K562 (cell line): ENCODE data around the gene PPP1R12C. TPM values are rescaled to one million over a fixed set of nuclear protein-coding genes. Genes with fewer than 3 reads are reported as not detected.

Experiments
- CBFA2T2 ChIP-seq: fragments of 450-650 bp; conservative IDR thresholded peaks from 2 replicates; pipeline ENCODE4 v1.6.1; 2017; ENCODE audit warnings: mild to moderate bottlenecking
- CC2D1A ChIP-seq: fragments of 450-650 bp; IDR thresholded peaks from 2 replicates; pipeline ENCODE4 v1.6.1; 2017; ENCODE audit warnings: mild to moderate bottlenecking
- RAD21 ChIP-seq, 2 experiments: fragments of 250-450 bp in 1 of 2; fragments of 450-650 bp in 1 of 2; sonication (Bioruptor Pico) in 1 of 2; formaldehyde crosslinking in 1 of 2; IDR thresholded peaks in 1 of 2; conservative IDR thresholded peaks in 1 of 2; 2 replicates each; pipeline versions ENCODE4 v1.4.0 to v1.8.0; 2020 to 2022; ENCODE audit warnings: mild to moderate bottlenecking in 2 of 2, moderate library complexity in 1 of 2
- SMC3 ChIP-seq: conservative IDR thresholded peaks from 2 replicates; pipeline ENCODE4 v1.6.1; 2011; ENCODE audit warnings: low read depth, low read length, improper control_type of control experiment; ENCODE audit not compliant: insufficient read depth
- XRCC3 ChIP-seq: fragments of 450-650 bp; IDR thresholded peaks from 2 replicates; pipeline ENCODE4 v1.6.1; 2017; ENCODE audit warnings: mild to moderate bottlenecking, moderate library complexity
- ZNF695 ChIP-seq: fragments of 450-650 bp; formaldehyde crosslinking; IDR thresholded peaks from 2 replicates; pipeline ENCODE4 v1.4.0; 2020; ENCODE audit warnings: mild to moderate bottlenecking, moderate library complexity
- polyA plus RNA-seq, 8 experiments: library from polyadenylated mRNA; depleted of rRNA in 4 of 8; stranded (reverse) in 5 of 8; unstranded in 3 of 8; fragments of >200 nt; fragmentation: Nextera tagmentation in 2 of 8; fragmentation: Illumina TruSeq in 1 of 8; extraction: Ambion mirVana in 2 of 8; extraction: Trizol in 1 of 8; gene quantifications; 2 replicates each; pipeline versions ENCODE4 v1.2.1 to v1.2.3, GENCODE V29; 2011 to 2014; ENCODE audit warnings: inconsistent platforms in 1 of 8, missing spikeins in 1 of 8
- total RNA-seq, 7 experiments: library from RNA; depleted of rRNA in 6 of 7; stranded (reverse); fragments of >200 nt in 6 of 7; fragmentation: Illumina TruSeq in 2 of 7; extraction: Trizol in 2 of 7; gene quantifications; 2 replicates each; pipeline versions ENCODE4 v1.2.1 to v1.2.3, GENCODE V29; 2011 to 2021; ENCODE audit warnings: low replicate concordance in 1 of 7
- TF ChIP-seq, protein P1 (sequence below): sonication (generic); formaldehyde crosslinking; IDR thresholded peaks from 2 replicates; pipeline ENCODE4 v1.8.0; 2022; ENCODE audit warnings: mild to moderate bottlenecking, missing genetic modification reagents
- TF ChIP-seq, protein P2 (sequence below): fragments of 250-450 bp; sonication (Bioruptor Pico); IDR thresholded peaks from 2 replicates; pipeline ENCODE4 v1.5.1; 2021; ENCODE audit warnings: mild to moderate bottlenecking
- TF ChIP-seq, protein P3 (sequence below): fragments of 450-650 bp; IDR thresholded peaks from 2 replicates; pipeline ENCODE4 v1.6.1; 2016; ENCODE audit warnings: low read depth
- TF ChIP-seq, protein P4 (sequence below), 2 experiments: IDR thresholded peaks; 2 replicates each; pipeline ENCODE4 v1.6.1; 2011; ENCODE audit warnings: borderline replicate concordance in 1 of 2, control low read depth in 1 of 2, low read depth in 1 of 2, low read length in 1 of 2, mild to moderate bottlenecking in 1 of 2, mixed read lengths in 1 of 2, moderate library complexity in 1 of 2; ENCODE audit not compliant: insufficient read depth in 1 of 2, insufficient read length in 1 of 2, poor library complexity in 1 of 2, severe bottlenecking in 1 of 2; ENCODE audit errors: extremely low read depth in 1 of 2
- TF ChIP-seq, protein P5 (sequence below): sonication (generic); formaldehyde crosslinking; IDR thresholded peaks from 2 replicates; pipeline ENCODE4 v1.8.0; 2022; ENCODE audit warnings: mild to moderate bottlenecking, missing genetic modification reagents

PPP1R12C gene
- total and polyA plus RNA-seq, 9 of the 15 experiments (the other 6 are each of a cell fraction or from before 2014, with no cell fraction given) = 1.8 to 136 (median 33.7) TPM

- TF ChIP-seq, protein P1, sequence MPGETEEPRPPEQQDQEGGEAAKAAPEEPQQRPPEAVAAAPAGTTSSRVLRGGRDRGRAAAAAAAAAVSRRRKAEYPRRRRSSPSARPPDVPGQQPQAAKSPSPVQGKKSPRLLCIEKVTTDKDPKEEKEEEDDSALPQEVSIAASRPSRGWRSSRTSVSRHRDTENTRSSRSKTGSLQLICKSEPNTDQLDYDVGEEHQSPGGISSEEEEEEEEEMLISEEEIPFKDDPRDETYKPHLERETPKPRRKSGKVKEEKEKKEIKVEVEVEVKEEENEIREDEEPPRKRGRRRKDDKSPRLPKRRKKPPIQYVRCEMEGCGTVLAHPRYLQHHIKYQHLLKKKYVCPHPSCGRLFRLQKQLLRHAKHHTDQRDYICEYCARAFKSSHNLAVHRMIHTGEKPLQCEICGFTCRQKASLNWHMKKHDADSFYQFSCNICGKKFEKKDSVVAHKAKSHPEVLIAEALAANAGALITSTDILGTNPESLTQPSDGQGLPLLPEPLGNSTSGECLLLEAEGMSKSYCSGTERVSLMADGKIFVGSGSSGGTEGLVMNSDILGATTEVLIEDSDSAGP (CRISPR knock-in tag) = peak; percentile 99
- peak; percentile 43 for TF ChIP-seq SMC3
- TF ChIP-seq CC2D1A = 0 out of 2 replicates have a peak, but pooled peaks have one; percentile 56
- no peak for TF ChIP-seq XRCC3
- TF ChIP-seq RAD21 (CRISPR knock-in tag; conservative IDR thresholded peaks at IDR 0.05 in 1 of 2, IDR thresholded peaks at IDR 0.05 in 1 of 2) = peak; percentile 43 to 53
- TF ChIP-seq, protein P2, sequence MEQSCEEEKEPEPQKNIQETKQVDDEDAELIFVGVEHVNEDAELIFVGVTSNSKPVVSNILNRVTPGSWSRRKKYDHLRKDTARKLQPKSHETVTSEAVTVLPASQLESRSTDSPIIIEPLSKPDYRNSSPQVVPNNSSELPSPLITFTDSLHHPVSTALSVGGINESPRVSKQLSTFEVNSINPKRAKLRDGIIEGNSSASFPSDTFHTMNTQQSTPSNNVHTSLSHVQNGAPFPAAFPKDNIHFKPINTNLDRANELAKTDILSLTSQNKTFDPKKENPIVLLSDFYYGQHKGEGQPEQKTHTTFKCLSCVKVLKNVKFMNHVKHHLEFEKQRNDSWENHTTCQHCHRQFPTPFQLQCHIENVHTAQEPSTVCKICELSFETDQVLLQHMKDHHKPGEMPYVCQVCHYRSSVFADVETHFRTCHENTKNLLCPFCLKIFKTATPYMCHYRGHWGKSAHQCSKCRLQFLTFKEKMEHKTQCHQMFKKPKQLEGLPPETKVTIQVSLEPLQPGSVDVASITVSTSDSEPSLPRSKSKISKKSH (CRISPR knock-in tag) = no peak
- TF ChIP-seq, protein P3, sequence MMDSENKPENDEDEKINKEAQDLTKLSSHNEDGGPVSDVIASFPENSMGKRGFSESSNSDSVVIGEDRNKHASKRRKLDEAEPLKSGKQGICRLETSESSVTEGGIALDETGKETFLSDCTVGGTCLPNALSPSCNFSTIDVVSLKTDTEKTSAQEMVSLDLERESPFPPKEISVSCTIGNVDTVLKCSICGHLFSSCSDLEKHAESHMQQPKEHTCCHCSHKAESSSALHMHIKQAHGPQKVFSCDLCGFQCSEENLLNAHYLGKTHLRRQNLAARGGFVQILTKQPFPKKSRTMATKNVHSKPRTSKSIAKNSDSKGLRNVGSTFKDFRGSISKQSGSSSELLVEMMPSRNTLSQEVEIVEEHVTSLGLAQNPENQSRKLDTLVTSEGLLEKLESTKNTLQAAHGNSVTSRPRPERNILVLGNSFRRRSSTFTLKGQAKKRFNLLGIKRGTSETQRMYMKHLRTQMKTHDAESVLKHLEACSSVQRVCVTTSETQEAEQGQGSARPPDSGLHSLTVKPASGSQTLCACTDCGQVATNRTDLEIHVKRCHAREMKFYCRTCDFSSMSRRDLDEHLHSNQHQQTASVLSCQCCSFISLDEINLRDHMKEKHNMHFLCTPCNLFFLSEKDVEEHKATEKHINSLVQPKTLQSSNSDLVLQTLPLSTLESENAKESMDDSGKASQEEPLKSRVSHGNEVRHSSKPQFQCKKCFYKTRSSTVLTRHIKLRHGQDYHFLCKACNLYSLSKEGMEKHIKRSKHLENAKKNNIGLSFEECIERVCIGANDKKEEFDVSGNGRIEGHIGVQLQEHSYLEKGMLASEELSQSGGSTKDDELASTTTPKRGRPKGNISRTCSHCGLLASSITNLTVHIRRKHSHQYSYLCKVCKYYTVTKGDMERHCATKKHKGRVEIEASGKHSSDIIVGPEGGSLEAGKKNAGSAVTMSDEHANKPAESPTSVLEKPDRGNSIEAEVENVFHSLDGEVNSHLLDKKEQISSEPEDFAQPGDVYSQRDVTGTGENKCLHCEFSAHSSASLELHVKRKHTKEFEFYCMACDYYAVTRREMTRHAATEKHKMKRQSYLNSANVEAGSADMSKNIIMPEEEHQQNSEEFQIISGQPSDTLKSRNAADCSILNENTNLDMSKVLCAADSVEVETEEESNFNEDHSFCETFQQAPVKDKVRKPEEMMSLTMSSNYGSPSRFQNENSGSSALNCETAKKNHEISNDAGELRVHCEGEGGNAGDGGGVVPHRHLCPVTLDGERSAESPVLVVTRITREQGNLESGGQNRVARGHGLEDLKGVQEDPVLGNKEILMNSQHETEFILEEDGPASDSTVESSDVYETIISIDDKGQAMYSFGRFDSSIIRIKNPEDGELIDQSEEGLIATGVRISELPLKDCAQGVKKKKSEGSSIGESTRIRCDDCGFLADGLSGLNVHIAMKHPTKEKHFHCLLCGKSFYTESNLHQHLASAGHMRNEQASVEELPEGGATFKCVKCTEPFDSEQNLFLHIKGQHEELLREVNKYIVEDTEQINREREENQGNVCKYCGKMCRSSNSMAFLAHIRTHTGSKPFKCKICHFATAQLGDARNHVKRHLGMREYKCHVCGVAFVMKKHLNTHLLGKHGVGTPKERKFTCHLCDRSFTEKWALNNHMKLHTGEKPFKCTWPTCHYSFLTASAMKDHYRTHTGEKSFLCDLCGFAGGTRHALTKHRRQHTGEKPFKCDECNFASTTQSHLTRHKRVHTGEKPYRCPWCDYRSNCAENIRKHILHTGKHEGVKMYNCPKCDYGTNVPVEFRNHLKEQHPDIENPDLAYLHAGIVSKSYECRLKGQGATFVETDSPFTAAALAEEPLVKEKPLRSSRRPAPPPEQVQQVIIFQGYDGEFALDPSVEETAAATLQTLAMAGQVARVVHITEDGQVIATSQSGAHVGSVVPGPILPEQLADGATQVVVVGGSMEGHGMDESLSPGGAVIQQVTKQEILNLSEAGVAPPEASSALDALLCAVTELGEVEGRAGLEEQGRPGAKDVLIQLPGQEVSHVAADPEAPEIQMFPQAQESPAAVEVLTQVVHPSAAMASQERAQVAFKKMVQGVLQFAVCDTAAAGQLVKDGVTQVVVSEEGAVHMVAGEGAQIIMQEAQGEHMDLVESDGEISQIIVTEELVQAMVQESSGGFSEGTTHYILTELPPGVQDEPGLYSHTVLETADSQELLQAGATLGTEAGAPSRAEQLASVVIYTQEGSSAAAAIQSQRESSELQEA = no peak
- TF ChIP-seq CBFA2T2 = 0 out of 2 replicates have a peak, but pooled peaks have one; percentile 28
- TF ChIP-seq, protein P4, sequence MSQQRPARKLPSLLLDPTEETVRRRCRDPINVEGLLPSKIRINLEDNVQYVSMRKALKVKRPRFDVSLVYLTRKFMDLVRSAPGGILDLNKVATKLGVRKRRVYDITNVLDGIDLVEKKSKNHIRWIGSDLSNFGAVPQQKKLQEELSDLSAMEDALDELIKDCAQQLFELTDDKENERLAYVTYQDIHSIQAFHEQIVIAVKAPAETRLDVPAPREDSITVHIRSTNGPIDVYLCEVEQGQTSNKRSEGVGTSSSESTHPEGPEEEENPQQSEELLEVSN (IDR thresholded peaks at IDR 0.05; ENCODE audit: borderline replicate concordance in 1 of 2, extremely low read depth in 1 of 2, insufficient read depth in 1 of 2, insufficient read length in 1 of 2, low read depth in 1 of 2, low read length in 1 of 2, poor library complexity in 1 of 2, severe bottlenecking in 1 of 2) = peak; percentile 67 to 90
- TF ChIP-seq, protein P5, sequence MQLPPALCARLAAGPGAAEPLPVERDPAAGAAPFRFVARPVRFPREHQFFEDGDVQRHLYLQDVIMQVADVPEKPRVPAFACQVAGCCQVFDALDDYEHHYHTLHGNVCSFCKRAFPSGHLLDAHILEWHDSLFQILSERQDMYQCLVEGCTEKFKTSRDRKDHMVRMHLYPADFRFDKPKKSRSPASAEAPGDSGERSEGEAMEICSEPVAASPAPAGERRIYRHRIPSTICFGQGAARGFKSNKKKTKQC (CRISPR knock-in tag) = no peak
- no peak for TF ChIP-seq ZNF695 (CRISPR knock-in tag)
These were observed 28.8 kb upstream of the PPP1R12C start (continued) for GRCh38 chr19:55146078-55146704.
